A375 (cell line): ENCODE measurements around the gene ZNF264. TPM values are rescaled to one million over a fixed set of nuclear protein-coding genes. Genes with fewer than 3 reads are reported as not detected.

Source experiments
- small RNA-seq: library from RNA; depleted of rRNA; stranded (forward); fragments of <200 nt; gene quantifications from one replicate; pipeline ENCODE3, GENCODE V24; 2014
- total RNA-seq: library from RNA; depleted of rRNA; stranded (reverse); fragments of >200 nt; shearing (Covaris generic); gene quantifications from 2 replicates; pipeline ENCODE4 v1.2.3, GENCODE V29; 2014; rRNA removed

ZNF264 gene
- total RNA-seq, result 31.9 and 35.6 TPM in 2 replicates

DNA sequence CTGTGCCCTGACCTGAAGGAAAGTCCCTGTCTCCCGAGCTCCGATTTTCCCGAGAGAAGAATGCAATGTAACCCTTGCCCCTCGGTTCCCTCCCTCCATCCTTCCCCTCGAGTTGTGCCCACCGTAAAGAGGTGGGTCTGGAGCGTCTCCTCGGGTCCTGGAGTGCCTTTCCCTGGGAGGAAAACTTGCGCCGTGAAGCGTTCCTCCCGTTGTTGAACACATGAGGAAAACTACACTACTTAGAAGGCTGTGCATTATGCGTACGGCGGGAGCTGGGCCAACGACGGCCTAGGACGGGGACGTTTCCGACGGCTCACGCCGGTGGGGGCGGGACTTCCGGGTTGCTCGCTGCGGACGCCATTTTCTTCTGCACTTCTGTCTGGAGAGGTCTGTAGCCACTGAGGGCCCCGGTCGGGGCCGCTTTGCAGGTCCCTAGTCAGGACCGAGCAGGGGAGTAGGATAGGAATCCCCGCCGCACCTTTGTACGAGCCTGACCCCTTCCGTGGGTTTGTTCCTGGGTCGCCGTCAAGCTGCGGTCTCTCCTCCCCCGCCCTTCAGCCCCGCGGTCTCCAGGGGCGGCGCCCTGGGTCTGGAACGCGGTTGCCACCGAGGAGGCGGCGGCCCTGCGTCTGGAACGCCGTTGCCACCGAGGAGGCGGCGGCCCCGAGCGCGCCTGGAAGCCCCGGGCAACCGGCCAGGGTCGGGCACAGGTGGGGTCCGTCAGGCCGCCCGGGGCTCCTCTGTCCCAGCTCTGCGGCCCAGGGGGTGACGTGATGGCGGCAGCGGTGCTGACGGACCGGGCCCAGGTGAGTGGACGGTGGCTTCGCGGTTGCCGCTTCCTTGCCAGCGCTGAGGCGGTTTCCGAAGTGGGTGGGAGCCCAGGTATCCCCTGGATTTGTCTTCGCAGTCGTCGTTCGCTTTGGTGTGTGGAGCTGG is at the start of gene ZNF264:
Gene ZNF264 (plus strand): TSS at position 360 of the 936 bp plus-strand sequence. CDS start 414 bp downstream, at position 774.

DNA sequence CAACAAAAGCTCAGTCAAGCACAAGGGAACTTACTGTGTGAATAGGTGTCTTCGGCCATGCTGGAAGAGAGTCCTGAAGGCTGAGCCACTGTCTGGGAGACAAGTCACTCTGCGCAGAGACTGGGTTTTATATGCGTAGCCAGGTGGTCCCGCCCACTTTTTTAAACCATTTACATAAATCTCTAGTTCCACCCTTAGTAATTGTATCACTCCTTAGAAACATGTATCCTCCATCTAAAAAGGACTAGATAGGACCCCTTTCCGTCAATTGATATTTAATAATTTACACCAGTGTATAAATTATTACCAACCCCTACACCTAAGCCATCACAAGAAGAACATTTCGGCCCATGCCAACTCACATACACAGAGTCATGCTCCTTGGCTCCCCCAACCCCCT is 23.9 kb upstream of the ZNF264 start, which contains the start of gene DUXA:
Gene DUXA (minus strand): TSS at position 101 of the 400 bp plus-strand sequence. CDS start 42 bp downstream, at position 59.

DNA sequence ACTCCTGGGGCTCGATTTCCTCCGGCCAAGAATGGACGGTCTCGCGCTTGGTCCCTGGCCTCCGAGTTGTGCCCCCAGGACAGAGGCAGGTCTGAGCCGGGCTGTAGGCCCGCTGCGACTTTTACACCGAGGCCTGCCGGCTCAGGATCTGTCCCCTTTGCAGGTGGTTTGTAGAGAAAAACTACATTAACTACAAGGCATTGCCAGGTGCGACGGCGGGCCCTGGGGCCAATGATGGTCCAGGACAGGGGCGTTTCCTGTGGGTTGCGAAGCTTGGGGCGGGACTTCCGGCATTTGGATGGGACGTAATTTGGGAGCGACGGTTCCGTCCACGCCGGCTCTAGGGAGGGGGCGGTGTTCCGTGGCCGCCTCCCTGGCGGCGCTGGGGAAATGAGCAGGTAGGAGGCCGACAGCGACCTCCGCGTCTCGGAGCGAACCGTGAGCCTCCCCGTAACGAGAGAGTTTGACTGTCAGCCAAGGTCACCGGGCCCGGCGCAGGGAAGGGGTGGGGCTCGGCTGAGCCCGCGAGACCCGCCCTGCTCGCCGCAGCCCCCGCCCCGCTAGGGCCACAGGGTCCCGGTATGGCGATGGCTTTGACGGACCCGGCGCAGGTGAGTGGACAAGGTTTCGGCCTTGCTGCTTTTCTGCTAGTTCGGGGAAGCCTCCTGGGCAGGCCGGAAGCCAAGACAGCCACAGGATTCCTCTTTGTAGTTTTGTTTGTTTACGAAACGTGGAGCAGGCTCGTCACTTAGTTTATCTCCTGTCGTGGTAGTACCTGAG is 49.2 kb downstream of the ZNF264 start, which contains the start of gene ZNF805:
Gene ZNF805 (plus strand): TSS at position 322 of the 780 bp plus-strand sequence. CDS start 260 bp downstream, at position 582.

Small RNA genes within 50 kb of the gene (small RNA-seq; reads per million reads assigned to genes)
- not detected for gene AC025588.3

Other genes with a start within 250 kb of the ZNF264 start
- gene USP29, start 71.5 kb upstream of the ZNF264 start, total RNA-seq, result not detected in 2 replicates
- gene ZIM3, start 46.3 kb upstream of the ZNF264 start, total RNA-seq, result not detected in 2 replicates
- gene DUXA, start 24.0 kb upstream of the ZNF264 start, total RNA-seq, result not detected in 2 replicates
- 0.29 TPM in 1 of 2 replicates, not detected in the other for gene AURKC, start 39.5 kb downstream of the ZNF264 start, total RNA-seq
- 10.4 and 12.3 TPM in 2 replicates for gene ZNF805, start 49.1 kb downstream of the ZNF264 start, total RNA-seq
- 61.4 and 62.2 TPM in 2 replicates for gene ZNF460, start 89.0 kb downstream of the ZNF264 start, total RNA-seq
- 5.6 and 7.0 TPM in 2 replicates for gene ZNF543, start 129.0 kb downstream of the ZNF264 start, total RNA-seq
- gene ZNF304, start 159.8 kb downstream of the ZNF264 start, total RNA-seq, result 4.3 and 4.7 TPM in 2 replicates
- gene TRAPPC2B, start 172.1 kb downstream of the ZNF264 start, total RNA-seq, result 12.4 and 13.2 TPM in 2 replicates
- 0.66 and 1.4 TPM in 2 replicates for gene ZNF547, start 172.1 kb downstream of the ZNF264 start, total RNA-seq
- 24.1 and 29.3 TPM in 2 replicates for gene ZNF548, start 198.4 kb downstream of the ZNF264 start, total RNA-seq
- 8.4 and 9.6 TPM in 2 replicates for gene ZNF17, start 219.7 kb downstream of the ZNF264 start, total RNA-seq
- gene ZNF749, start 243.8 kb downstream of the ZNF264 start, total RNA-seq, result 16.1 and 24.3 TPM in 2 replicates